Measurements from ENCODE around the gene GNAI2.

The GNAI2 gene

GRCh38 chr3:50235716-50236483, at the start of gene GNAI2:
TSS of gene GNAI2 (plus strand) at chr3:50236204. CDS start at chr3:50236336, 132 bp downstream.
- in situ Hi-C loops (cut with MboI; ENCODE audit: low pct_unique_long_range_greater_than_20kb, low sequenced_read_pairs), result no loop called here
- DNase-seq, result peak; percentile 99

GRCh38 chr3:50187750-50188149, 48.3 kb upstream of the GNAI2 start:
- in situ Hi-C loops (cut with MboI; ENCODE audit: low pct_unique_long_range_greater_than_20kb, low sequenced_read_pairs), result no loop called here
- DNase-seq, result no peak

GRCh38 chr3:50189274-50189673, 46.7 kb upstream of the GNAI2 start:
- peak; percentile 75 for DNase-seq
- in situ Hi-C loops (cut with MboI; ENCODE audit: low pct_unique_long_range_greater_than_20kb, low sequenced_read_pairs), result no loop called here

- in situ Hi-C loops (cut with MboI; ENCODE audit: low pct_unique_long_range_greater_than_20kb, low sequenced_read_pairs), result no loop called here
- no peak for DNase-seq
Observed at GRCh38 chr3:50189989-50190388, 46.0 kb upstream of the GNAI2 start.

GRCh38 chr3:50190936-50191660, 44.9 kb upstream of the GNAI2 start, which contains the start of gene GNAT1:
TSS of gene GNAT1 (plus strand) at chr3:50191610. CDS start at chr3:50191726, 116 bp downstream.
- peak; percentile 74 for DNase-seq
- in situ Hi-C loops (cut with MboI; ENCODE audit: low pct_unique_long_range_greater_than_20kb, low sequenced_read_pairs), result no loop called here

GRCh38 chr3:50192124-50192523, 43.9 kb upstream of the GNAI2 start:
- no peak for DNase-seq
- in situ Hi-C loops (cut with MboI; ENCODE audit: low pct_unique_long_range_greater_than_20kb, low sequenced_read_pairs), result no loop called here

GRCh38 chr3:50192689-50193141, 43.3 kb upstream of the GNAI2 start:
- peak; percentile 83 for DNase-seq
- in situ Hi-C loops (cut with MboI; ENCODE audit: low pct_unique_long_range_greater_than_20kb, low sequenced_read_pairs), result no loop called here

- in situ Hi-C loops (cut with MboI; ENCODE audit: low pct_unique_long_range_greater_than_20kb, low sequenced_read_pairs), result no loop called here
- no peak for DNase-seq
Observed at GRCh38 chr3:50193286-50193685, 42.7 kb upstream of the GNAI2 start.

GRCh38 chr3:50193746-50194127, 42.3 kb upstream of the GNAI2 start:
- no peak for DNase-seq
- in situ Hi-C loops (cut with MboI; ENCODE audit: low pct_unique_long_range_greater_than_20kb, low sequenced_read_pairs), result no loop called here

- in situ Hi-C loops (cut with MboI; ENCODE audit: low pct_unique_long_range_greater_than_20kb, low sequenced_read_pairs), result no loop called here
- DNase-seq, result peak; percentile 82
Observed at GRCh38 chr3:50194128-50194902, 41.7 kb upstream of the GNAI2 start.

GRCh38 chr3:50194903-50195500, 41.0 kb upstream of the GNAI2 start:
- in situ Hi-C loops (cut with MboI; ENCODE audit: low pct_unique_long_range_greater_than_20kb, low sequenced_read_pairs), result no loop called here
- no peak for DNase-seq

- in situ Hi-C loops (cut with MboI; ENCODE audit: low pct_unique_long_range_greater_than_20kb, low sequenced_read_pairs), result no loop called here
- DNase-seq, result no peak
Observed at GRCh38 chr3:50195501-50196252, 40.3 kb upstream of the GNAI2 start.

- no peak for DNase-seq
- in situ Hi-C loops (cut with MboI; ENCODE audit: low pct_unique_long_range_greater_than_20kb, low sequenced_read_pairs), result no loop called here
Observed at GRCh38 chr3:50196253-50196801, 39.7 kb upstream of the GNAI2 start.

GRCh38 chr3:50201573-50202315, 34.3 kb upstream of the GNAI2 start:
- in situ Hi-C loops (cut with MboI; ENCODE audit: low pct_unique_long_range_greater_than_20kb, low sequenced_read_pairs), result no loop called here

GRCh38 chr3:50202353-50203112, 33.5 kb upstream of the GNAI2 start:
- no peak for DNase-seq
- in situ Hi-C loops (cut with MboI; ENCODE audit: low pct_unique_long_range_greater_than_20kb, low sequenced_read_pairs), result no loop called here

More at GRCh38 chr3:50201573-50202315, 34.3 kb upstream of the GNAI2 start:
- no peak for DNase-seq

- DNase-seq, result no peak
- in situ Hi-C loops (cut with MboI; ENCODE audit: low pct_unique_long_range_greater_than_20kb, low sequenced_read_pairs), result no loop called here
Observed at GRCh38 chr3:50203113-50203808, 32.7 kb upstream of the GNAI2 start.

All from KBM-7 (cell line).